Activated CD8-positive, alpha-beta T cell treated with anti-CD3 and anti-CD28 coated beads, Interleukin-2, amount 10 ng/mL, durations not matched to agents 7 days and 5 days (primary cell): ENCODE data around the gene SLC13A2. TPM values are rescaled to one million over a fixed set of nuclear protein-coding genes. Genes with fewer than 3 reads are reported as not detected.

ENCODE experiments used
- ATAC-seq: fragments of 150-1000 bp; cut with Tn5 transposase; one replicate; pipeline ENCODE4 v1.10.0; 2021; ENCODE audit warnings: moderate library complexity
- CTCF ChIA-PET: fragments of 350-600 bp; sonication (Branson Sonifier 250); formaldehyde crosslinking; loops from one replicate; lab custom pipeline; 2021; ENCODE audit warnings: antibody characterized with exemption; lab: Charles Lee
- POLR2A ChIA-PET: fragments of 350-600 bp; sonication (Branson Sonifier 250); formaldehyde crosslinking; loops from one replicate; lab custom pipeline; 2021; ENCODE audit warnings: antibody characterized with exemption; lab: Charles Lee
- DNase-seq: peaks from one replicate; pipeline ENCODE4 v3.0.0-alpha.2; 2020
- H3K27ac Mint-ChIP-seq: one replicate; pipeline ENCODE4 v1.8.0; 2021; ENCODE audit warnings: mild to moderate bottlenecking, mixed read lengths
- H3K27me3 Mint-ChIP-seq: one replicate; pipeline ENCODE4 v1.8.0; 2021; ENCODE audit warnings: low read depth, mixed read lengths
- H3K36me3 Mint-ChIP-seq: one replicate; pipeline ENCODE4 v1.8.0; 2021; ENCODE audit warnings: low read depth, mixed read lengths
- H3K4me1 Mint-ChIP-seq: one replicate; pipeline ENCODE4 v1.8.0; 2021; ENCODE audit warnings: low read depth, mixed read lengths
- H3K4me3 Mint-ChIP-seq: one replicate; pipeline ENCODE4 v1.8.0; 2021; ENCODE audit warnings: mild to moderate bottlenecking, mixed read lengths
- H3K9me3 Mint-ChIP-seq: one replicate; pipeline ENCODE4 v1.8.0; 2022; ENCODE audit warnings: mixed read lengths; ENCODE audit not compliant: insufficient read depth
- total RNA-seq, 2 experiments: library from RNA; stranded (reverse); gene quantifications; one replicate each; pipeline ENCODE4 v1.2.3, GENCODE V29; 2021

The SLC13A2 gene
- total RNA-seq, 2 experiments from 2014 or later, result not detected

- POLR2A ChIA-PET, result no interaction called here
- DNase-seq (no peak), ATAC-seq (no peak)
- no peaks in the 10 kb centered on the region for H3K27me3 Mint-ChIP-seq
- no peaks in the 10 kb centered on the region for H3K9me3 Mint-ChIP-seq
- H3K36me3 Mint-ChIP-seq, result no peaks in the 10 kb centered on the region
- no peaks in the 10 kb centered on the region for H3K4me1 Mint-ChIP-seq
- H3K27ac Mint-ChIP-seq, result no peak overlapping the region
- CTCF ChIA-PET, result interaction anchor here (0.6 to 1.4 kb wide), 2 partner anchors 11 to 52 kb away, joined by 3 read pairs; no protein-coding TSS in a partner anchor
- no peak overlapping the region for H3K4me3 Mint-ChIP-seq
These were observed 24.5 kb downstream of the SLC13A2 start for GRCh38 chr17:28497931-28498330.

GRCh38 chr17:28498652-28499363, 25.4 kb downstream of the SLC13A2 start:
- ChIA-PET POLR2A (interaction anchor here (0.6 kb wide), 1 partner anchor 26 kb away, joined by 3 read pairs; no protein-coding TSS in a partner anchor), CTCF (interaction anchor here (0.5 to 1.4 kb wide), 3 partner anchors 41 to 121 kb away, joined by 3 read pairs; no protein-coding TSS in a partner anchor)
- H3K27me3 Mint-ChIP-seq, result no peaks in the 10 kb centered on the region
- H3K36me3 Mint-ChIP-seq, result no peaks in the 10 kb centered on the region
- H3K4me1 Mint-ChIP-seq, result no peaks in the 10 kb centered on the region
- H3K9me3 Mint-ChIP-seq, result no peaks in the 10 kb centered on the region
- H3K4me3 Mint-ChIP-seq, result no peak overlapping the region
- ATAC-seq (no peak), DNase-seq (no peak)
- no peak overlapping the region for H3K27ac Mint-ChIP-seq

GRCh38 chr17:28499364-28499664, 25.9 kb downstream of the SLC13A2 start:
- Mint-ChIP-seq H3K9me3 (no peaks in the 10 kb centered on the region), H3K36me3 (no peaks in the 10 kb centered on the region), H3K4me3 (no peak overlapping the region), H3K27me3 (no peaks in the 10 kb centered on the region), H3K27ac (no peak overlapping the region), H3K4me1 (no peaks in the 10 kb centered on the region)
- POLR2A ChIA-PET, result interaction anchor here (0.6 kb wide), 1 partner anchor 25 kb away, joined by 3 read pairs; no protein-coding TSS in a partner anchor
- CTCF ChIA-PET, result interaction anchor here (1.1 to 1.4 kb wide), 2 partner anchors 41 to 50 kb away, joined by 3 read pairs; no protein-coding TSS in a partner anchor
- DNase-seq, result no peak
- ATAC-seq, result no peak

GRCh38 chr17:28499684-28500357, 26.4 kb downstream of the SLC13A2 start:
- ChIA-PET CTCF (interaction anchor here (1.1 to 1.5 kb wide), 2 partner anchors 40 to 49 kb away, joined by 3 read pairs; no protein-coding TSS in a partner anchor), POLR2A (interaction anchor here (0.6 kb wide), 1 partner anchor 25 kb away, joined by 3 read pairs; no protein-coding TSS in a partner anchor)
- no peaks in the 10 kb centered on the region for H3K9me3 Mint-ChIP-seq
- no peaks in the 10 kb centered on the region for H3K4me1 Mint-ChIP-seq
- ATAC-seq, result no peak
- H3K4me3 Mint-ChIP-seq, result no peak overlapping the region
- no peak for DNase-seq
- H3K27ac Mint-ChIP-seq, result no peak overlapping the region
- no peaks in the 10 kb centered on the region for H3K36me3 Mint-ChIP-seq
- peaks cover 2% of the 10 kb centered on the region for H3K27me3 Mint-ChIP-seq

- Mint-ChIP-seq H3K4me1 (no peaks in the 10 kb centered on the region), H3K4me3 (no peak overlapping the region), H3K27ac (no peak overlapping the region), H3K9me3 (no peaks in the 10 kb centered on the region), H3K27me3 (peaks cover 4% of the 10 kb centered on the region), H3K36me3 (no peaks in the 10 kb centered on the region)
- ATAC-seq (no peak), DNase-seq (no peak)
- ChIA-PET POLR2A (no interaction called here), CTCF (interaction anchor here (1.5 kb wide), 1 partner anchor 48 kb away, joined by 3 read pairs; no protein-coding TSS in a partner anchor)
These were observed 27.4 kb downstream of the SLC13A2 start for GRCh38 chr17:28500712-28501379.

GRCh38 chr17:28501421-28502284, 28.2 kb downstream of the SLC13A2 start:
- POLR2A ChIA-PET, result no interaction called here
- Mint-ChIP-seq H3K9me3 (no peaks in the 10 kb centered on the region), H3K36me3 (no peaks in the 10 kb centered on the region), H3K27me3 (peaks cover 4% of the 10 kb centered on the region), H3K27ac (no peak overlapping the region), H3K4me3 (no peak overlapping the region), H3K4me1 (no peaks in the 10 kb centered on the region)
- no peak for ATAC-seq
- DNase-seq, result no peak
- CTCF ChIA-PET, result interaction anchor here (1.2 to 1.5 kb wide), 2 partner anchors 11 to 47 kb away, joined by 3 read pairs; no protein-coding TSS in a partner anchor

- ChIA-PET POLR2A (no interaction called here), CTCF (interaction anchor here (0.6 to 2.2 kb wide), 5 partner anchors 8 to 679 kb away, joined by 3 to 8 read pairs (median 3); no protein-coding TSS in a partner anchor)
- H3K27me3 Mint-ChIP-seq, result peaks cover 4% of the 10 kb centered on the region
- H3K4me1 Mint-ChIP-seq, result no peaks in the 10 kb centered on the region
- DNase-seq (no peak), ATAC-seq (no peak)
- H3K4me3 Mint-ChIP-seq, result no peak overlapping the region
- H3K9me3 Mint-ChIP-seq, result no peaks in the 10 kb centered on the region
- no peak overlapping the region for H3K27ac Mint-ChIP-seq
- H3K36me3 Mint-ChIP-seq, result no peaks in the 10 kb centered on the region
These were observed 30.0 kb downstream of the SLC13A2 start for GRCh38 chr17:28503420-28503819.

- DNase-seq (no peak), ATAC-seq (no peak)
- no peak within 1 kb of the TSS for H3K4me3 Mint-ChIP-seq
- H3K27ac Mint-ChIP-seq, result no peak within 1 kb of the TSS
- H3K36me3 Mint-ChIP-seq, result no peaks in the 10 kb centered on the region
- H3K9me3 Mint-ChIP-seq, result no peaks in the 10 kb centered on the region
- no peaks in the 10 kb centered on the region for H3K4me1 Mint-ChIP-seq
- ChIA-PET CTCF (no interaction called here), POLR2A (no interaction called here)
- peaks cover 4% of the 10 kb centered on the region for H3K27me3 Mint-ChIP-seq
These were observed 32.7 kb downstream of the SLC13A2 start, which contains the start of gene FOXN1 for GRCh38 chr17:28505986-28506665. Gene FOXN1, plus strand, starts transcription at chr17:28506348. Its CDS starts 17,622 bp downstream, at chr17:28523970.

GRCh38 chr17:28506763-28507487, 33.5 kb downstream of the SLC13A2 start:
- no peaks in the 10 kb centered on the region for H3K36me3 Mint-ChIP-seq
- H3K27ac Mint-ChIP-seq, result no peak overlapping the region
- no peaks in the 10 kb centered on the region for H3K9me3 Mint-ChIP-seq
- H3K4me1 Mint-ChIP-seq, result no peaks in the 10 kb centered on the region
- no peak for ATAC-seq
- CTCF ChIA-PET, result no interaction called here
- H3K4me3 Mint-ChIP-seq, result no peak overlapping the region
- H3K27me3 Mint-ChIP-seq, result peaks cover 4% of the 10 kb centered on the region
- POLR2A ChIA-PET, result no interaction called here
- no peak for DNase-seq

GRCh38 chr17:28507567-28508203, 34.2 kb downstream of the SLC13A2 start:
- Mint-ChIP-seq H3K36me3 (no peaks in the 10 kb centered on the region), H3K27me3 (peaks cover 4% of the 10 kb centered on the region), H3K4me1 (no peaks in the 10 kb centered on the region), H3K4me3 (no peak overlapping the region), H3K9me3 (no peaks in the 10 kb centered on the region), H3K27ac (no peak overlapping the region)
- ATAC-seq (no peak), DNase-seq (no peak)
- ChIA-PET POLR2A (no interaction called here), CTCF (no interaction called here)
